H1 (cell line): ENCODE results near the gene PLXDC2. TPM values are rescaled to one million over a fixed set of nuclear protein-coding genes. Genes with fewer than 3 reads are reported as not detected.

Experiments used
- CTCF ChIA-PET: fragments of 300-600 bp; sonication (Branson Sonifier 250); formaldehyde crosslinking; loops from one replicate; lab custom pipeline; 2021; ENCODE audit not compliant: partially characterized antibody; lab: Charles Lee
- POLR2A ChIA-PET: fragments of 300-600 bp; sonication (Branson Sonifier 250); formaldehyde crosslinking; loops from one replicate; lab custom pipeline; 2021; ENCODE audit warnings: inconsistent platforms; ENCODE audit not compliant: partially characterized antibody; lab: Charles Lee
- DNase-seq, 2 experiments: peaks; one replicate each; pipeline versions ENCODE4 v3.0.0 to v3.0.0-alpha.2; 2010 to 2022; ENCODE audit warnings: low spot score in 2 of 2, low read depth in 1 of 2, mixed read lengths in 1 of 2
- FAIRE-seq: peaks from 2 replicates; lab custom pipeline; 2011; peaks lifted over from hg19 to GRCh38; lab: Jason Lieb, UNC
- H2AFZ ChIP-seq: 2 replicates; pipeline ENCODE4 v1.8.1; 2012; ENCODE audit warnings: low read length, inconsistent platforms
- H2AK5ac ChIP-seq: 2 replicates; pipeline ENCODE4 v1.6.1; 2013; ENCODE audit warnings: low read depth, low read length
- H2BK120ac ChIP-seq: replicated peaks from 2 replicates; pipeline ENCODE3; 2013; ENCODE audit warnings: low read depth, low read length, inconsistent platforms
- H2BK12ac ChIP-seq: 2 replicates; pipeline ENCODE4 v1.6.1; 2013; ENCODE audit warnings: low read depth, low read length
- H2BK15ac ChIP-seq: 2 replicates; pipeline ENCODE4 v1.6.1; 2013; ENCODE audit warnings: low read length
- H2BK20ac ChIP-seq: 2 replicates; pipeline ENCODE4 v1.6.1; 2013; ENCODE audit warnings: low read length
- H2BK5ac ChIP-seq: 2 replicates; pipeline ENCODE4 v1.6.1; 2013; ENCODE audit warnings: low read depth, low read length
- H3K14ac ChIP-seq: 2 replicates; pipeline ENCODE4 v1.6.1; 2013; ENCODE audit warnings: inconsistent platforms; ENCODE audit not compliant: insufficient read length
- H3K18ac ChIP-seq: 2 replicates; pipeline ENCODE4 v1.6.1; 2013; ENCODE audit warnings: low read length; ENCODE audit errors: extremely low read depth
- H3K23ac ChIP-seq: 2 replicates; pipeline ENCODE4 v1.6.1; 2013; ENCODE audit warnings: inconsistent platforms; ENCODE audit not compliant: insufficient read length
- H3K23me2 ChIP-seq: 2 replicates; pipeline ENCODE4 v1.6.1; 2013; ENCODE audit warnings: low read depth, low read length
- H3K27ac ChIP-seq: 2 replicates; pipeline ENCODE4 v1.6.1; 2011; ENCODE audit warnings: low read depth, low read length, inconsistent platforms
- H3K27me3 ChIP-seq, 4 experiments: replicated peaks in 1 of 4; 1 replicate in 1 of 4; 2 replicates in 3 of 4; pipeline versions ENCODE4 v1.6.1 to v1.8.1; 2011 to 2013; ENCODE audit warnings: low read length in 3 of 4, mild to moderate bottlenecking in 3 of 4, inconsistent platforms in 2 of 4, mixed read lengths in 2 of 4, moderate library complexity in 1 of 4; ENCODE audit not compliant: control insufficient read depth in 3 of 4, insufficient read depth in 3 of 4; ENCODE audit errors: extremely low read depth in 1 of 4
- H3K36me3 ChIP-seq, 4 experiments: 2 replicates each; pipeline versions ENCODE4 v1.6.1 to v1.8.1; 2011 to 2013; ENCODE audit warnings: mild to moderate bottlenecking in 4 of 4, low read length in 3 of 4, moderate library complexity in 2 of 4, control low read depth in 1 of 4, inconsistent platforms in 1 of 4; ENCODE audit not compliant: insufficient read depth in 4 of 4, control insufficient read depth in 2 of 4
- H3K4ac ChIP-seq: replicated peaks from 2 replicates; pipeline ENCODE3; 2013; ENCODE audit warnings: low read length, low read depth, mixed read lengths, inconsistent platforms; ENCODE audit not compliant: insufficient read length
- H3K4me1 ChIP-seq, 4 experiments: replicated peaks in 1 of 4; 1 replicate in 1 of 4; 2 replicates in 3 of 4; pipeline versions ENCODE4 v1.6.1 to v1.8.1; 2011 to 2013; ENCODE audit warnings: low read length in 3 of 4, inconsistent platforms in 2 of 4, mixed read lengths in 1 of 4; ENCODE audit not compliant: insufficient read depth in 4 of 4, control insufficient read depth in 3 of 4
- H3K4me2 ChIP-seq, 2 experiments: 2 replicates each; pipeline versions ENCODE4 v1.6.1 to v1.8.1; 2011 to 2013; ENCODE audit warnings: low read depth in 2 of 2, low read length in 2 of 2, control low read depth in 1 of 2, inconsistent platforms in 1 of 2, mild to moderate bottlenecking in 1 of 2; ENCODE audit not compliant: insufficient read depth in 1 of 2
- H3K4me3 ChIP-seq, 4 experiments: fragments of 200-600, 300-600 bp in 1 of 4; sonication (generic), shearing (Covaris generic), sonication (Bioruptor Twin) in 1 of 4; 2 replicates each; pipeline versions ENCODE4 v1.5.1 to v1.8.1; 2011 to 2016; ENCODE audit warnings: low read length in 4 of 4, low read depth in 3 of 4, control low read depth in 2 of 4, inconsistent platforms in 2 of 4, mild to moderate bottlenecking in 2 of 4, mixed read lengths in 1 of 4, moderate library complexity in 1 of 4; ENCODE audit not compliant: insufficient read depth in 2 of 4; ENCODE audit errors: extremely low read depth in 1 of 4
- H3K56ac ChIP-seq: replicated peaks from 2 replicates; pipeline ENCODE3; 2013; ENCODE audit warnings: low read depth, mild to moderate bottlenecking, mixed read lengths, low read length, inconsistent platforms; ENCODE audit not compliant: insufficient read length
- H3K79me1 ChIP-seq: 2 replicates; pipeline ENCODE4 v1.6.1; 2013; ENCODE audit warnings: low read depth, low read length, control low read depth
- H3K79me2 ChIP-seq, 2 experiments: 2 replicates each; pipeline versions ENCODE4 v1.6.1 to v1.8.1; 2012 to 2013; ENCODE audit warnings: low read length in 2 of 2, mild to moderate bottlenecking in 2 of 2, inconsistent platforms in 1 of 2; ENCODE audit not compliant: insufficient read depth in 2 of 2, control insufficient read depth in 1 of 2
- H3K9ac ChIP-seq, 4 experiments: replicated peaks in 1 of 4; 1 replicate in 1 of 4; 2 replicates in 3 of 4; pipeline versions ENCODE4 v1.6.1 to v1.8.1; 2011 to 2013; ENCODE audit warnings: low read depth in 3 of 4, low read length in 3 of 4, control low read depth in 2 of 4, mild to moderate bottlenecking in 2 of 4, moderate library complexity in 2 of 4, inconsistent platforms in 1 of 4; ENCODE audit errors: extremely low read depth in 1 of 4
- H3K9me3 ChIP-seq, 2 experiments: 2 replicates each; pipeline versions ENCODE4 v1.6.1 to v1.8.1; 2012 to 2013; ENCODE audit warnings: mild to moderate bottlenecking in 2 of 2, moderate library complexity in 2 of 2, control low read depth in 1 of 2, inconsistent platforms in 1 of 2, low read depth in 1 of 2, low read length in 1 of 2, mixed read lengths in 1 of 2; ENCODE audit not compliant: insufficient read depth in 2 of 2
- H4K20me1 ChIP-seq, 2 experiments: replicated peaks in 1 of 2; 2 replicates each; pipeline versions ENCODE3 to v1.8.1; 2011 to 2013; ENCODE audit warnings: inconsistent platforms in 2 of 2, low read length in 2 of 2, mild to moderate bottlenecking in 1 of 2; ENCODE audit not compliant: insufficient read depth in 2 of 2, control insufficient read depth in 1 of 2
- H4K5ac ChIP-seq: 2 replicates; pipeline ENCODE4 v1.6.1; 2013; ENCODE audit warnings: low read length, low read depth, mixed read lengths, inconsistent platforms; ENCODE audit not compliant: insufficient read length
- H4K8ac ChIP-seq: 2 replicates; pipeline ENCODE4 v1.8.0; 2013; ENCODE audit warnings: mild to moderate bottlenecking, moderate library complexity, low read length, inconsistent platforms; ENCODE audit not compliant: insufficient read depth; ENCODE audit errors: extremely low read depth
- H4K91ac ChIP-seq: replicated peaks from 2 replicates; pipeline ENCODE3; 2013; ENCODE audit warnings: low read length, mixed read lengths, inconsistent platforms; ENCODE audit not compliant: insufficient read length
- BRCA1 ChIP-seq: IDR thresholded peaks from 2 replicates; pipeline ENCODE4 v1.6.1; 2012; ENCODE audit warnings: low read depth, low read length, improper control_type of control experiment
- CBX5 ChIP-seq: fragments of 300-800, 300-1000 bp; sonication (generic); IDR thresholded peaks from 2 replicates; pipeline ENCODE4 v1.7.1; 2016; ENCODE audit warnings: antibody characterized with exemption, low read length, low read depth
- CHD2 ChIP-seq: IDR thresholded peaks from 2 replicates; pipeline ENCODE4 v1.6.1; 2012; ENCODE audit warnings: low read length, improper control_type of control experiment
- RNF2 ChIP-seq: fragments of 200-900, 300-1000 bp; sonication (generic); IDR thresholded peaks from 2 replicates; pipeline ENCODE4 v1.7.1; 2016; ENCODE audit warnings: borderline replicate concordance, low read depth, mild to moderate bottlenecking, antibody characterized with exemption, low read length; ENCODE audit not compliant: poor library complexity, severe bottlenecking; ENCODE audit errors: missing control alignments
- SAP30 ChIP-seq: fragments of 300-600 bp; sonication (generic); IDR thresholded peaks from 2 replicates; pipeline ENCODE4 v1.7.1; 2012; ENCODE audit warnings: low read length, moderate library complexity, mild to moderate bottlenecking, inconsistent platforms; ENCODE audit not compliant: insufficient read depth, insufficient replicate concordance
- ZNF274 ChIP-seq: IDR thresholded peaks from 2 replicates; pipeline ENCODE4 v1.7.0; 2012; ENCODE audit warnings: low read length, borderline replicate concordance; ENCODE audit errors: extremely low read depth
- WGBS, 2 experiments: shearing (Covaris generic) in 1 of 2; methylation state at CpG; one replicate each; pipeline versions ENCODE4 v1.1.6 to v1.1.7; 2013 to 2015; ENCODE audit warnings: low lambda C conversion rate in 2 of 2, mixed read lengths in 2 of 2, inconsistent platforms in 1 of 2, low coverage in 1 of 2, missing lambda C conversion rate in 1 of 2; ENCODE audit not compliant: insufficient replicate concordance in 2 of 2, insufficient coverage in 1 of 2, insufficient read length in 1 of 2; ENCODE audit errors: extremely low coverage in 1 of 2, missing lambda C conversion rate in 1 of 2; 5-methylcytosine and 5-hydroxymethylcytosine counted together
- polyA plus RNA-seq, 7 experiments: library from polyadenylated mRNA; depleted of rRNA in 3 of 7; stranded (reverse) in 5 of 7; unstranded in 2 of 7; fragments of >200 nt in 5 of 7; fragments of 200-250 nt in 2 of 7; gene quantifications; 1 replicate in 5 of 7; 2 replicates in 1 of 7; 4 replicates in 1 of 7; pipeline versions ENCODE4 v1.2.1 to v1.2.3, GENCODE V29; 2011 to 2013; ENCODE audit warnings: missing spikeins in 2 of 7, mixed read lengths in 2 of 7
- total RNA-seq: library from RNA; stranded (reverse); fragmentation: NEBNext Ultra II Directional; extraction: Animal tissue kit (Norgen Biotek cat#: 25700); gene quantifications from 2 replicates; pipeline ENCODE4 v1.2.1, GENCODE V29; 2021
- TF ChIP-seq, protein P1 (sequence below), 3 experiments: IDR thresholded peaks; 1 replicate in 2 of 3; 2 replicates in 1 of 3; pipeline versions ENCODE4 v1.5.1 to v1.6.1; 2011; ENCODE audit warnings: low read length in 3 of 3, mild to moderate bottlenecking in 3 of 3, inconsistent platforms in 2 of 3, low read depth in 1 of 3, moderate library complexity in 1 of 3; ENCODE audit not compliant: insufficient read depth in 1 of 3; ENCODE audit errors: control extremely low read depth in 1 of 3

The PLXDC2 gene
- total and polyA plus RNA-seq, 2 of the 8 experiments (the other 6 are each of a cell fraction or from before 2014, with no cell fraction given): 23.0 to 40.5 TPM

DNA sequence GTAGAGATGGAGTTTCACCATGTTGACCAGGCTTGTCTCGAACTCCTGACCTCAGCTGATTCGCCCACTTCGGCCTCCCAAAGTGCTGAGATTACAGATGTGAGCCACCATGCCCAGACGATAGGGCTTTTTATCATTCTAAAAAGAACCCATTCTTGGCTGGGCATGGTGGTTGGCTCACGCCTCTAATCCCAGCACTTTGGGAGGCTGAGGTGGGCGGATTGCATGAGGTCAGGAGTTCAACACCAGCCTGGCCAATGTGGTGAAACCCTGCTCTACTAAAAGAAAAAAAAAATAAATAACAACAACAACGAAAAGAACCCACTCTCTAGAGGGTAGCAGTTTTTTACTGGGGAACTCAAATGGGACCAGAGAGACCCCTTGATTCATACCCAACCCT, 112.7 kb downstream of the PLXDC2 start:
- H3K4me2 ChIP-seq: no peak overlapping the region
- no peak overlapping the region for H2BK12ac ChIP-seq
- H3K14ac ChIP-seq: no peak overlapping the region
- H2AFZ ChIP-seq: no peak overlapping the region
- H3K4ac ChIP-seq: no peak overlapping the region
- no peak overlapping the region for H2AK5ac ChIP-seq
- no peak overlapping the region for H3K9ac ChIP-seq
- DNase-seq: no peak
- CTCF ChIA-PET: interaction anchor here (0.9 kb wide), 1 partner anchor 71 kb away, joined by 3 read pairs; no protein-coding TSS in a partner anchor
- H3K23ac ChIP-seq: no peak overlapping the region
- no peak overlapping the region for H4K5ac ChIP-seq
- no peak overlapping the region for H2BK20ac ChIP-seq
- H3K79me1 ChIP-seq: no peaks in the 10 kb centered on the region; the same call in 1 of the 2 replicates
- H3K4me3 ChIP-seq: no peak overlapping the region
- no peak overlapping the region for H3K18ac ChIP-seq
- no peak overlapping the region for H3K27ac ChIP-seq
- H3K4me1 ChIP-seq: peaks cover 0 to 5% (median 2%) of the 10 kb centered on the region in 4 experiments; a peak in 3 of 7 replicates
- no peak overlapping the region for H2BK15ac ChIP-seq
- POLR2A ChIA-PET: no interaction called here
- no peaks in the 10 kb centered on the region for H3K36me3 ChIP-seq
- no peaks in the 10 kb centered on the region for H3K9me3 ChIP-seq
- no peak overlapping the region for H4K8ac ChIP-seq
- H4K20me1 ChIP-seq: peaks cover 1% of the 10 kb centered on the region in 2 experiments
- H3K79me2 ChIP-seq: peaks cover 0 to 42% of the 10 kb centered on the region in 2 experiments; a peak in 2 of 4 replicates
- H4K91ac ChIP-seq: no peak overlapping the region
- H3K56ac ChIP-seq: no peak overlapping the region
- no peak overlapping the region for H2BK5ac ChIP-seq
- no peak for FAIRE-seq
- no peaks in the 10 kb centered on the region for H3K27me3 ChIP-seq
- WGBS, 2 experiments: 94% methylated on average over 7 of the region's 7 CpGs; no CpG with 5 or more reads in 1 of the 2 experiments
- H3K23me2 ChIP-seq: no peaks in the 10 kb centered on the region
- H2BK120ac ChIP-seq: no peak overlapping the region
- TF ChIP-seq CBX5 (no peak), SAP30 (no peak), CHD2 (no peak), ZNF274 (no peak), RNF2 (no peak), BRCA1 (no peak)
- TF ChIP-seq, protein P1, sequence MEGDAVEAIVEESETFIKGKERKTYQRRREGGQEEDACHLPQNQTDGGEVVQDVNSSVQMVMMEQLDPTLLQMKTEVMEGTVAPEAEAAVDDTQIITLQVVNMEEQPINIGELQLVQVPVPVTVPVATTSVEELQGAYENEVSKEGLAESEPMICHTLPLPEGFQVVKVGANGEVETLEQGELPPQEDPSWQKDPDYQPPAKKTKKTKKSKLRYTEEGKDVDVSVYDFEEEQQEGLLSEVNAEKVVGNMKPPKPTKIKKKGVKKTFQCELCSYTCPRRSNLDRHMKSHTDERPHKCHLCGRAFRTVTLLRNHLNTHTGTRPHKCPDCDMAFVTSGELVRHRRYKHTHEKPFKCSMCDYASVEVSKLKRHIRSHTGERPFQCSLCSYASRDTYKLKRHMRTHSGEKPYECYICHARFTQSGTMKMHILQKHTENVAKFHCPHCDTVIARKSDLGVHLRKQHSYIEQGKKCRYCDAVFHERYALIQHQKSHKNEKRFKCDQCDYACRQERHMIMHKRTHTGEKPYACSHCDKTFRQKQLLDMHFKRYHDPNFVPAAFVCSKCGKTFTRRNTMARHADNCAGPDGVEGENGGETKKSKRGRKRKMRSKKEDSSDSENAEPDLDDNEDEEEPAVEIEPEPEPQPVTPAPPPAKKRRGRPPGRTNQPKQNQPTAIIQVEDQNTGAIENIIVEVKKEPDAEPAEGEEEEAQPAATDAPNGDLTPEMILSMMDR (IDR thresholded peaks at IDR 0.05; ENCODE audit: control extremely low read depth in 1 of 3, insufficient read depth in 1 of 3, low read depth in 1 of 3, low read length in 3 of 3): no peak
